Upper lobe of right lung (tissue), 1 donor: ENCODE data around the gene TBCB. TPM values are rescaled to one million over a fixed set of nuclear protein-coding genes. Genes with fewer than 3 reads are reported as not detected.

Experiments
- ATAC-seq: fragments of 200-7000 bp; cut with Tn5 transposase; one replicate; pipeline ENCODE4 v1.9.1; 2020; ENCODE audit warnings: mild to moderate bottlenecking, moderate library complexity
- DNase-seq: peaks from one replicate; pipeline ENCODE4 v3.0.0-alpha.2; 2020
- H3K27ac ChIP-seq: fragments of 200-600 bp; one replicate; pipeline ENCODE4 v1.8.0; 2022
- H3K27me3 ChIP-seq: fragments of 200-600 bp; one replicate; pipeline ENCODE4 v1.8.0; 2022; ENCODE audit warnings: mild to moderate bottlenecking
- H3K36me3 ChIP-seq: fragments of 200-600 bp; one replicate; pipeline ENCODE4 v1.8.0; 2022
- H3K4me1 ChIP-seq: fragments of 200-600 bp; one replicate; pipeline ENCODE4 v1.8.0; 2022
- H3K4me3 ChIP-seq: fragments of 200-600 bp; one replicate; pipeline ENCODE4 v1.8.0; 2022; ENCODE audit warnings: mild to moderate bottlenecking
- H3K9me3 ChIP-seq: fragments of 200-600 bp; one replicate; pipeline ENCODE4 v1.8.0; 2022
- CTCF ChIP-seq: fragments of 200-600 bp; IDR thresholded peaks from one replicate; pipeline ENCODE4 v1.8.0; 2022; ENCODE audit warnings: antibody characterized with exemption
- intact Hi-C: fragments of 100-400 bp; cut with DNase I; formaldehyde crosslinking; loops from one replicate; pipeline ENCODE4 v1.11.0; 2022
- total RNA-seq: library from RNA; stranded (reverse); fragmentation: NEBNext Ultra II Directional; extraction: Animal tissue kit (Norgen Biotek cat#: 25700); gene quantifications from one replicate; pipeline ENCODE4 v1.2.1, GENCODE V29; 2021
- donor health status: DM: no; HTN: yes; CAD: no; lungs with severe emphysema.

The TBCB gene
- total RNA-seq, 1 donor from 2014 or later, result 82.2 TPM

DNA sequence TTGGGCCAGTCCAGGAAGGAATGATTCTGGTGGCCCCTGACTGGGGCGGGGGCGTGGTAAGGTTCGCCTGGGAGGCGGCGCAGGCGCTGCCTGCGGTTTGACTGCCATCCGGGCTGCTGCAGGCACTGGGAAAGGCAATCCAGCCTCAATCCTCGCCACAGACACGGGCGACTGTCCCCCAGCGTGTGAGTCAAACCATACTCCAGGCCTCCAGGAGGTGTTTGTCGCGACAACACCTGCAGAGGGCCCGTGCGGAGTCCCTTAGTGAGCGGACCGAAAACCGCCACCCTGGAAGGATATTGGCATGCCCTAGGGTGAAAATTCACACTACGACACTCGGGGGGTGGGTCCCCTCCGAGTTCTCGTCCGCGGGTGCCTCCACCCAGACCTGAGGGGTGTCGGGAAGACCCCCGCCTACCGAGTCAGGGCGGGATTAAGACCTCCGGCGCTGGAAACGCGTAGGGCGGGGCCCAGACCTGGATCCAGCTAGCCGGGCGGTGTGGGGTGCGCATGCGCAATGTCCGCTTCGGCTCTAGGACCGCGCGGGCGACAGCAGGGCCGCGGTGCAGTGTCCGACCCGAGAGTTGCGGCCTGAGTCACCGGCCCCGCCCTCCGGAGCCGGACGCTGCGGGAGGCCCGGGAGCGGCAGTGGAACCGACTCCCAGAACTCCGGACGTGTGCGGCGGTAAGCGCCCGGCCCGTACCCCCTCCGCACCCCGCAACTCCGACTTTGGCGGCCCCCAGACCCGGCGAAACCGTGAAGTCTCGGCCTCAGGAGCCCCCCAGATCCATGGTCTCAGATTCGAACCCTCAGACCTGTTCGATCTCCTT lies 24.4 kb downstream of the TBCB start, which contains the start of gene CAPNS1:
Gene CAPNS1 (plus strand): TSS at position 594 of the 831 bp plus-strand sequence. CDS start 946 bp downstream, outside the sequence.
- peak within 1 kb of the TSS; percentile 78 for H3K4me3 ChIP-seq
- H3K4me1 ChIP-seq, result peaks cover 31% of the 10 kb centered on the region
- ATAC-seq, result peak; percentile 91
- H3K27me3 ChIP-seq, result no peaks in the 10 kb centered on the region
- H3K36me3 ChIP-seq, result peaks cover 29% of the 10 kb centered on the region
- TF ChIP-seq CTCF, result no peak
- no peaks in the 10 kb centered on the region for H3K9me3 ChIP-seq
- intact Hi-C loops, result no loop called here
- DNase-seq, result peak; percentile 99
- H3K27ac ChIP-seq, result peak within 1 kb of the TSS; percentile 97

DNA sequence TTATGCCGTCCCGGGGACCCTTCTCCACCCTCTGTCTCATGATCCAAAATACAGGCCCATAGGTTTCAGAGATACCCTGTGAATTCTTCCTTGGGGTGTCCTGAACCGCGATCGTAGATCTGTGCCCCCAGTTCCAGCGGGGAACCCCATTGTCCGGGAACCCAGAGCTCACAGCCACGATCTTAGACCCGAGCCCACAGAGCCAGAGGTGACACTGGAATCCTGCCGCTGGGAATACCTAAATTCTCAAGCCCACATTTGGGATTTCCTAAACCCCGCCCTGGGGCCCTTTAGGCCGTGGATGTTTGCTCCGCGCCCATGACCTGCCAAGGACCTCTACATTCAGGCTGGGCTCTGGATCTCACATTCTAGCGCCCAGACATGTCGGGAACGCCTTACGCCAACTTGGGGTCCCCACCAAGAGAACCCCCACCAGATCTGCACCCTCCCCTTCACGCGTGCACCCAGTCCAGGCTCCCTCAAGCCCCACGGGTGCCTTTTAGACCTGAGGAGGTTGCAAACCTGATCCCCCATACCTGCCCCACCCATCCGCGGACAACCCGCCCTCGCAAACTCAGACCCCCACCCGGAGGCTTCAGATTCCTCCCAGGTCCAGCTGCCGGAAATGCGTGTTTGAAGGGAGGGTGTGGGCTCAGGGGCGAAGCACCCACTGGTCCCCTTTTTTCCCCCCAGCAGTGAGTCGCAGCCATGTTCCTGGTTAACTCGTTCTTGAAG lies 25.2 kb downstream of the TBCB start:
- no peak for DNase-seq
- intact Hi-C loops, result no loop called here
- H3K36me3 ChIP-seq, result peaks cover 37% of the 10 kb centered on the region
- no peaks in the 10 kb centered on the region for H3K27me3 ChIP-seq
- H3K27ac ChIP-seq, result peak overlapping the region; percentile 97
- ATAC-seq, result peak; percentile 2
- no peak for TF ChIP-seq CTCF
- H3K4me1 ChIP-seq, result peaks cover 31% of the 10 kb centered on the region
- peak overlapping the region; percentile 78 for H3K4me3 ChIP-seq
- no peaks in the 10 kb centered on the region for H3K9me3 ChIP-seq

DNA sequence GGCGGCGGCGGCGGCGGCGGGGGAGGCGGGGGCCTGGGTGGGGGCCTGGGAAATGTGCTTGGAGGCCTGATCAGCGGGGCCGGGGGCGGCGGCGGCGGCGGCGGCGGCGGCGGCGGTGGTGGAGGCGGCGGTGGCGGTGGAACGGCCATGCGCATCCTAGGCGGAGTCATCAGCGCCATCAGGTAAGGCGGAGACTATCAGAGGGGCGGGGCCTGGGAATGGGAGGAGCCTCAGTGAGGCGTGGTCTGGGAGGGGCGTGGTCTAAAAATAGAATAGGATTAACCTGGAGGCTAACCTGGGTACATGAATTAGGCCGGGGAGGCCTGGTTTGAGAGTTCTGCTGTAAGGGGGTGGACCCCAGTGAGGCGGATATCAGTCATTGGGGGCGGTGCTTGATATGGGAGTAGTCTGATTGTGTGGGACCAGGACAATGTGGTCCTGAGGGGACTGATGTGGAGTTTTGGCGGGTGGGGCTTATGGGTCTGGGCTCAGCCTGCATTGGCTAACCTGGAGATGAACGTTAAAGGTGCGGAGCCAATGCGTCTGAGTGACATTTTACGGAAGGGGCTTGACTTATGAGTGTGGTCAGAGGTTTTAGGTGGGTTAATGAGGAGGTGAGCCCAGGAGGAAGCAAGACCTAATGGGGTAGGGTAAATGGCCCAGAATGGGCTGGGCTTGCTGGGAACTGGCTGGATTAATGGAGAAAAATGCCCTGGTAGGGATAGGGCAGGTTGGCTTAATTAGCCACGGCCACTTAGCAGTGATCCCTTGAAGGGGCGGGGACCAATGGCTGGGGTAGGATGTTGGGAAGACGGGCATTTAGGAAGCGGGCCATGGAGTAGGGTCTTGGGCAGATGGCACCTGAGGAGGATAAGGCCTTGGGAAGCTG lies 26.0 kb downstream of the TBCB start:
- DNase-seq, result peak; percentile 93

GRCh38 chr19:36142046-36142445 lies 26.8 kb downstream of the TBCB start:
- Histone ChIP-seq H3K9me3 (no peaks in the 10 kb centered on the region), H3K4me3 (no peak overlapping the region), H3K27ac (no peak overlapping the region), H3K27me3 (no peaks in the 10 kb centered on the region), H3K36me3 (peaks cover 53% of the 10 kb centered on the region), H3K4me1 (peaks cover 23% of the 10 kb centered on the region)
- intact Hi-C loops, result no loop called here
- DNase-seq (no peak), ATAC-seq (no peak)
- TF ChIP-seq CTCF, result no peak

More for the DNA sequence above, 26.0 kb downstream of the TBCB start:
- Histone ChIP-seq H3K36me3 (peaks cover 45% of the 10 kb centered on the region), H3K4me3 (peak overlapping the region; percentile 78), H3K27ac (peak overlapping the region; percentile 97), H3K4me1 (peaks cover 31% of the 10 kb centered on the region), H3K27me3 (no peaks in the 10 kb centered on the region), H3K9me3 (no peaks in the 10 kb centered on the region)
- ATAC-seq, result peak; percentile 85
- intact Hi-C loops, result no loop called here
- TF ChIP-seq CTCF, result no peak

- no peak for TF ChIP-seq CTCF
- peaks cover 19% of the 10 kb centered on the region for H3K4me1 ChIP-seq
- no peak for DNase-seq
- H3K27me3 ChIP-seq, result no peaks in the 10 kb centered on the region
- no peak for ATAC-seq
- no peak overlapping the region for H3K4me3 ChIP-seq
- H3K9me3 ChIP-seq, result no peaks in the 10 kb centered on the region
- no peak overlapping the region for H3K27ac ChIP-seq
- peaks cover 57% of the 10 kb centered on the region for H3K36me3 ChIP-seq
- intact Hi-C loops, result no loop called here
Observed at GRCh38 chr19:36142496-36142895, 27.2 kb downstream of the TBCB start.
